Jurkat, Clone E6-1 (cell line): ENCODE results near the gene CMTM7.
"Not testable (repeated sequence)": the region's sequence is repeated elsewhere in the genome, so short reads cannot be mapped to it uniquely, and the experiment has no call there.

ENCODE experiments used
- DNase-seq: peaks from one replicate; pipeline ENCODE4 v3.0.0-alpha.2; 2011; ENCODE audit warnings: low read depth, low spot score
- H3K4me3 ChIP-seq: 2 replicates; pipeline ENCODE4 v1.5.1; 2011; ENCODE audit warnings: mild to moderate bottlenecking, low read length, control low read depth, moderate library complexity

Gene CMTM7

GRCh38 chr3:32430900-32431299 is 39.2 kb downstream of the CMTM7 start:
- DNase-seq, result no peak
- no peak overlapping the region for H3K4me3 ChIP-seq

DNA sequence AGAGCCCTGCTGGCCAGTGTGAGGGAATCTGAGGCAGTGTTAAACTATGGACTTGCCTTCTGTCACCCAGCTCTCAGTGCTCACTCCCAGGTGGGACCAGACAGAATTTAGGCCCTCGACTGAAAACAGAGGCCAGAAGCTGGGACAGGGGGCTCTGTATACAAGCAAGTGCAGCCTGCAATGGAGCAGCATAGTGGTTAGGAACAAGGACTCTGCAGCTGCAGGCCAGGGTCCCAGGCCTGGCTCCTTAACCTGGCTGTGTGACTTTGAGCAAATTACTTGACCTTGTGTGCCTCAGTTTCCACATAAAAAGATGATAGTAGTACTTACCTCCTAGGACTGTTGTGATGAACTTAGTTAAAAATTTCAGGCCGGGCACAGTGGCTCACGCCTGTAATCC is 39.8 kb downstream of the CMTM7 start:
- DNase-seq, result no peak
- no peak overlapping the region for H3K4me3 ChIP-seq

GRCh38 chr3:32432045-32432710 is 40.5 kb downstream of the CMTM7 start:
- no peak overlapping the region for H3K4me3 ChIP-seq
- DNase-seq, result no peak

GRCh38 chr3:32432711-32433530 is 41.3 kb downstream of the CMTM7 start:
- H3K4me3 ChIP-seq, result no peak overlapping the region
- DNase-seq, result no peak

DNA sequence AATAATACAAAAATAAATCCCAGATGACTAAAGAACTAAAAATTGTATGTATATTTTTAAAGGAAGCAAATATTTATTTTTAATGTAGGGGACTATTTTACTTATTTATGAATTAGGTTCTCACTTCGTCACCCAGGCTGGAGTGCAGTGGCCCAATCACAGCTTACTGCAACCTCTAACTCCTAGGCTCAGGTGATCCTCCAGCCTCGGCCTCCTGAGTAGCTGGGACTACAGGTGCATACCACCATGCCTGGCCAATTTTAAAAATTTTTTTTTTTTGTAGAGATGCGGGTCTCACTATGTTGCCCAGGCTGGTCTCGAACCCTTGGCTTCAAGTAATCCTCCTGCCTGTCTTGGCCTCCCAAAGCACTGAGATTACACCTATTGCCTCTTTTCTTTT is 42.6 kb downstream of the CMTM7 start:
- no peak overlapping the region for H3K4me3 ChIP-seq
- no peak for DNase-seq

- no peak overlapping the region for H3K4me3 ChIP-seq
- no peak for DNase-seq
Observed at GRCh38 chr3:32435911-32436815, 44.5 kb downstream of the CMTM7 start.

DNA sequence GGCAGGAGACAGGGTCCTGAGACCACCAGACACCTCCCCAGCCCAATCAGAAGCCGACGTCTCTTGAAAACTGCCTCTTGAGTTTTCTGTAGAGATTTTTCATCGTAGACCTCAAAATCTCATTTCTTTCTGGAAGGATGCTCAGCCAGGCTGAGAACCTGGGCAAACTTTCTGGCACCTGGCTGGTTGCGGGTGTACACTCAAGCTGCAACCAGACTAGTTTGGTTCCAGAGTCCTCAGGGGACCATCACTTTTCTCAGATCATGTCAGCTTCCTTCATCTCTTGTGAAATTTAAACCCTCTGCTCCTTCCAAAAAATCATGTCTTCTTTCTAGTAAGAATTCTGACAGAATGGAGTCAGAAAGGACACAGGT is 45.1 kb downstream of the CMTM7 start:
- H3K4me3 ChIP-seq, result no peak overlapping the region
- DNase-seq, result no peak

DNA sequence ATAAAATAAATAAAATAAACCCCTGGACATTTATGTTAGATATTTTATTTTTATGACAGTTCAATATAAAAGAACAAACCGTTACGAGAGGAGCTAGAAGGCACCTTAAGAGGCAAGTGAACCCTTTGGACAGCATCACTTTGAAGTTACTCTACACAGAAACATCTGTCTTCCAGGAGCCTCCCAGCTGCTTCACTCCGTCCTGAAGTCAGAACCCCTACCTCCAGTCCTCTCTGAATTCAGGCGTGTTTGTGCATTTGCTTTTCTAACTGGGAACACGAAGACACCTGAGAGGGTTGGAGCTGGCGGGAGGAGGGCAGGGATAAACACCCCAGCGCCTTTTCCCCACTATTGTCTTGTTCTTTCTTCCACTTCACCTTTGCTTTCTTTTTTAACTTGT is 46.2 kb downstream of the CMTM7 start:
- H3K4me3 ChIP-seq, result no peak overlapping the region
- DNase-seq, result no peak

- H3K4me3 ChIP-seq, result no peak overlapping the region
- DNase-seq, result no peak
Observed at GRCh38 chr3:32438596-32439344, 47.1 kb downstream of the CMTM7 start.

GRCh38 chr3:32439421-32439820 is 47.8 kb downstream of the CMTM7 start:
- DNase-seq, H3K4me3 ChIP-seq: not testable (repeated sequence)

GRCh38 chr3:32440611-32441350 is 49.1 kb downstream of the CMTM7 start:
- no peak for DNase-seq
- no peak overlapping the region for H3K4me3 ChIP-seq

GRCh38 chr3:32442766-32443165 is 51.1 kb downstream of the CMTM7 start:
- DNase-seq, result no peak
- H3K4me3 ChIP-seq, result no peak overlapping the region

DNA sequence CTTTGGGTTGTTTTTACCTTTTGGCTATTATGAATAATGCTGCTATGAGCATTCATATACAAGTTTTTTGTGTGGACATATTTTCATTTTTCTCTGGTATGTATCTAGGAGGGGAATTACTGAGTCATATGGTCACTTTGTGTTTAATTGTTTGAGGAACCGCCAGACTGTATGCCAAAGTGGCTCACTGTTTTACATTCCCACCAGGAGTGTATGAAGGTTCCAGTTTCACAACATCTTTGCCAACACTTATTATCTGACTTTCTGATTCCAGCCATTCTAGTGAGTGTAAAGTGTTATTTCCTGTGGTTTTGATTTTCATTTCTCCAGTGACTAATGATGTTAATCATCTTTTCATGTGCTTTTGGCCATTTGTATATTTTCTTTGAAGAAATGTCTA is 51.8 kb downstream of the CMTM7 start:
- DNase-seq, result no peak

DNA sequence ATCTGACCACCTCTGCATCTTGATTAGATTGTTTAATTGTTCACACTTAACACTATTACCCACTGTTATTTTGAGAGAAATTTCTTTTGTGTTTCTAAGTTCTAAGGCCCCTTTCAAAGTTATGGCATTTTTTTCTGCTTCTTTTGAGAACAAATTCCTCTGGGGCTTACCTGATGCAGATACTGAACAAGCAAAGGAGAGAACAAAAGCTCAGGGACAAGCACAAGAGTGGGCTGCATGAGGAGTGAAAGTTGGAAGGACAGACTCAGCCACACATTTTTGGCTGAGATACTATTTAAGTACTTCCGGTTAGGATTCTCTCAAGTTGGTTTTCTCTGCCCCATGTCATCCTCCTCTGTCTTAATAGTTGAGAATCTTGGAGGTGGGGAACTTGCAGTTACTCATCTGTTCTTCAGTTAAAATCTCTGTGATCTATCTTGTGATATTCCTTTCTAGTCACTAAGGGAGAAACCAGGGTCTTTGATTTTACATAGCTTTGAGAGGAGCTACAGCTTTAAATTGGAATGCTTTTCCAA is 56.3 kb downstream of the CMTM7 start:
- no peak overlapping the region for H3K4me3 ChIP-seq

More for the DNA sequence above, 51.8 kb downstream of the CMTM7 start:
- H3K4me3 ChIP-seq, result no peak overlapping the region

DNA sequence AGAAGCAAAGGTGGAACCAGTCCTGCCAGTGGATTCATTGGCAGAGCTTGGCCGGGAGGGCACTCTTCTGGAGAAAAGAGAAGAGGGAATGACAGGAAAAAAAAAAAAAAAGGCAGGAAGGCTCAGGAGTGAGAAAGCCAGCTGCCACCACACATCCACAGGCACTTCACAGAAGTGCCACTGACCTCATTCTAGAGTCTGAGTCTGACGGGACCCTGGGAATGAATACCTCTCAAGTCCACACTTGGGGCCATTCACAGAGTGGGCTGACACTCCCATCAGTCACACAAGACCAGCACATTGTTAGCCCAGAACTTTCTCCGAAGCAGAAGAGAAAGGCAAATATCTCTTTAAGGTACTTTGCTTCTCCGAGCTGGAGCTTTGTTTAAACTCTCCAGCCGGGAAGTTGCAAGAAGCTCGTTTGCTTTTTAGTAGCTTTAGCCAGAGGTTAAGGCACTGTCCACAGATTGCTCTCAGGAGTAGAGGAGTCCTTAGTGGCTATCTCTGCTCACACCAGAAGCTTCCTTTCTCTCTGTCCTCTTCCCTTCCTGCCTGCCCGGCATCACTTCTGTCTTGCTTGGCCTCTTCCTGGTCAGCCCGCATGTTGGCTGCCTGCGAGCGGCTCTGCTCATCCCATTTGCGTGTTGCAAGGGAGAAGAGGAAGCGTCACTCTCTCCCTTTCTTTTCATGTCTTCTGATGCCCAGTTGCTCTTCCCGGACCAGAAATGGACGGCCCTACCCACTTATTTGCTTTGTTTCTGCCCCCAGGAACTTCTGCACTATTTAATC is 57.2 kb downstream of the CMTM7 start:
- no peak overlapping the region for H3K4me3 ChIP-seq
- no peak for DNase-seq

More for the DNA sequence above, 56.3 kb downstream of the CMTM7 start:
- DNase-seq, result no peak

DNA sequence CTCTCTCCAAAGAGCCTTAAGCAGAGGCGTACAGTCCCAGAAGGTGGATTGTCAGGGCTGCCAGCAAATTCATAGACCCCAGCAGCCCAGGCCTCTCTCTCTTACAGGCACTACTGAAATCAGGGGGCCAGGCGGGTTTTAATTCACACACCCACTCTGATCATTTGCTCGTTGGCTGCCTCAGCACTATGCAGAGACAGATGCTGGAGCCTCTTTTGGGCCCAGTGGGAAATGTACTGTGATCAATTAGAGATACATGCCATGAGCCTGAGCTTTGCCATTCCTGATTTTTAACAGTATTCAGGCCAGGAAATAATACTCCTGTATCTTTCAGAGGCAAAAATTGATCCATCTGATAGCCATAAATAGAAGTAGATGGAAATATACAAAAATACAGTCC is 58.0 kb downstream of the CMTM7 start:
- H3K4me3 ChIP-seq, result no peak overlapping the region
- DNase-seq, result no peak

DNA sequence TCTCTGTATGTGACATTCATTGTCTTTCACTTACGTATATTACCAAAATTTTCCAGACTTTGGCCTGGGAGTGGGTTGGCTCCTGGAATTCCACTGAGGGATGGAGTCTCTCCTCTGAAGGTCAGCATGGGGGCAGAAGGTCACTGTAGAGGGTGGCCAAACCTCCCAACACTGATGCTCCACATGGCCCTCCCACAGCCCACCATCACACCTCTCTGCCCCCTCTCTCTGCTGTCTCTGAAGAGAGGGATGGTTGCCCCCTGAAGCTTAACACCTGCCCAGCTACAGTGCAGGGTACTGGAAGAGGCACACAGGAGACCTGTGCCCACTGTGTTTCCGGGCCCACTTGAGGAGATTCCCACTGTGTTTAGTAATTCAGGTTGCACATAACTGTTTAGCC is 58.8 kb downstream of the CMTM7 start:
- no peak for DNase-seq

More for the DNA sequence above, 58.8 kb downstream of the CMTM7 start:
- no peak overlapping the region for H3K4me3 ChIP-seq
